H1 (cell line): ENCODE data around the gene RPS6KA2. TPM values are rescaled to one million over a fixed set of nuclear protein-coding genes. Genes with fewer than 3 reads are reported as not detected.

ENCODE experiments used
- CTCF ChIA-PET: fragments of 300-600 bp; sonication (Branson Sonifier 250); formaldehyde crosslinking; loops from one replicate; lab custom pipeline; 2021; ENCODE audit not compliant: partially characterized antibody; lab: Charles Lee
- POLR2A ChIA-PET: fragments of 300-600 bp; sonication (Branson Sonifier 250); formaldehyde crosslinking; loops from one replicate; lab custom pipeline; 2021; ENCODE audit warnings: inconsistent platforms; ENCODE audit not compliant: partially characterized antibody; lab: Charles Lee
- DNase-seq, 2 experiments: peaks; one replicate each; pipeline versions ENCODE4 v3.0.0 to v3.0.0-alpha.2; 2010 to 2022; ENCODE audit warnings: low spot score in 2 of 2, low read depth in 1 of 2, mixed read lengths in 1 of 2
- FAIRE-seq: peaks from 2 replicates; lab custom pipeline; 2011; peaks lifted over from hg19 to GRCh38; lab: Jason Lieb, UNC
- H2AFZ ChIP-seq: 2 replicates; pipeline ENCODE4 v1.8.1; 2012; ENCODE audit warnings: low read length, inconsistent platforms
- H2AK5ac ChIP-seq: 2 replicates; pipeline ENCODE4 v1.6.1; 2013; ENCODE audit warnings: low read depth, low read length
- H2BK120ac ChIP-seq: replicated peaks from 2 replicates; pipeline ENCODE3; 2013; ENCODE audit warnings: low read depth, low read length, inconsistent platforms
- H2BK12ac ChIP-seq: 2 replicates; pipeline ENCODE4 v1.6.1; 2013; ENCODE audit warnings: low read depth, low read length
- H2BK15ac ChIP-seq: 2 replicates; pipeline ENCODE4 v1.6.1; 2013; ENCODE audit warnings: low read length
- H2BK20ac ChIP-seq: 2 replicates; pipeline ENCODE4 v1.6.1; 2013; ENCODE audit warnings: low read length
- H2BK5ac ChIP-seq: 2 replicates; pipeline ENCODE4 v1.6.1; 2013; ENCODE audit warnings: low read depth, low read length
- H3K14ac ChIP-seq: 2 replicates; pipeline ENCODE4 v1.6.1; 2013; ENCODE audit warnings: inconsistent platforms; ENCODE audit not compliant: insufficient read length
- H3K18ac ChIP-seq: 2 replicates; pipeline ENCODE4 v1.6.1; 2013; ENCODE audit warnings: low read length; ENCODE audit errors: extremely low read depth
- H3K23ac ChIP-seq: 2 replicates; pipeline ENCODE4 v1.6.1; 2013; ENCODE audit warnings: inconsistent platforms; ENCODE audit not compliant: insufficient read length
- H3K23me2 ChIP-seq: 2 replicates; pipeline ENCODE4 v1.6.1; 2013; ENCODE audit warnings: low read depth, low read length
- H3K27ac ChIP-seq: 2 replicates; pipeline ENCODE4 v1.6.1; 2011; ENCODE audit warnings: low read depth, low read length, inconsistent platforms
- H3K27me3 ChIP-seq, 4 experiments: replicated peaks in 1 of 4; 1 replicate in 1 of 4; 2 replicates in 3 of 4; pipeline versions ENCODE4 v1.6.1 to v1.8.1; 2011 to 2013; ENCODE audit warnings: low read length in 3 of 4, mild to moderate bottlenecking in 3 of 4, inconsistent platforms in 2 of 4, mixed read lengths in 2 of 4, moderate library complexity in 1 of 4; ENCODE audit not compliant: control insufficient read depth in 3 of 4, insufficient read depth in 3 of 4; ENCODE audit errors: extremely low read depth in 1 of 4
- H3K36me3 ChIP-seq, 4 experiments: 2 replicates each; pipeline versions ENCODE4 v1.6.1 to v1.8.1; 2011 to 2013; ENCODE audit warnings: mild to moderate bottlenecking in 4 of 4, low read length in 3 of 4, moderate library complexity in 2 of 4, control low read depth in 1 of 4, inconsistent platforms in 1 of 4; ENCODE audit not compliant: insufficient read depth in 4 of 4, control insufficient read depth in 2 of 4
- H3K4ac ChIP-seq: replicated peaks from 2 replicates; pipeline ENCODE3; 2013; ENCODE audit warnings: low read length, low read depth, mixed read lengths, inconsistent platforms; ENCODE audit not compliant: insufficient read length
- H3K4me1 ChIP-seq, 4 experiments: replicated peaks in 1 of 4; 1 replicate in 1 of 4; 2 replicates in 3 of 4; pipeline versions ENCODE4 v1.6.1 to v1.8.1; 2011 to 2013; ENCODE audit warnings: low read length in 3 of 4, inconsistent platforms in 2 of 4, mixed read lengths in 1 of 4; ENCODE audit not compliant: insufficient read depth in 4 of 4, control insufficient read depth in 3 of 4
- H3K4me2 ChIP-seq, 2 experiments: 2 replicates each; pipeline versions ENCODE4 v1.6.1 to v1.8.1; 2011 to 2013; ENCODE audit warnings: low read depth in 2 of 2, low read length in 2 of 2, control low read depth in 1 of 2, inconsistent platforms in 1 of 2, mild to moderate bottlenecking in 1 of 2; ENCODE audit not compliant: insufficient read depth in 1 of 2
- H3K4me3 ChIP-seq, 4 experiments: fragments of 200-600, 300-600 bp in 1 of 4; sonication (generic), shearing (Covaris generic), sonication (Bioruptor Twin) in 1 of 4; 2 replicates each; pipeline versions ENCODE4 v1.5.1 to v1.8.1; 2011 to 2016; ENCODE audit warnings: low read length in 4 of 4, low read depth in 3 of 4, control low read depth in 2 of 4, inconsistent platforms in 2 of 4, mild to moderate bottlenecking in 2 of 4, mixed read lengths in 1 of 4, moderate library complexity in 1 of 4; ENCODE audit not compliant: insufficient read depth in 2 of 4; ENCODE audit errors: extremely low read depth in 1 of 4
- H3K56ac ChIP-seq: replicated peaks from 2 replicates; pipeline ENCODE3; 2013; ENCODE audit warnings: low read depth, mild to moderate bottlenecking, mixed read lengths, low read length, inconsistent platforms; ENCODE audit not compliant: insufficient read length
- H3K79me1 ChIP-seq: 2 replicates; pipeline ENCODE4 v1.6.1; 2013; ENCODE audit warnings: low read depth, low read length, control low read depth
- H3K79me2 ChIP-seq, 2 experiments: 2 replicates each; pipeline versions ENCODE4 v1.6.1 to v1.8.1; 2012 to 2013; ENCODE audit warnings: low read length in 2 of 2, mild to moderate bottlenecking in 2 of 2, inconsistent platforms in 1 of 2; ENCODE audit not compliant: insufficient read depth in 2 of 2, control insufficient read depth in 1 of 2
- H3K9ac ChIP-seq, 4 experiments: replicated peaks in 1 of 4; 1 replicate in 1 of 4; 2 replicates in 3 of 4; pipeline versions ENCODE4 v1.6.1 to v1.8.1; 2011 to 2013; ENCODE audit warnings: low read depth in 3 of 4, low read length in 3 of 4, control low read depth in 2 of 4, mild to moderate bottlenecking in 2 of 4, moderate library complexity in 2 of 4, inconsistent platforms in 1 of 4; ENCODE audit errors: extremely low read depth in 1 of 4
- H3K9me3 ChIP-seq, 2 experiments: 2 replicates each; pipeline versions ENCODE4 v1.6.1 to v1.8.1; 2012 to 2013; ENCODE audit warnings: mild to moderate bottlenecking in 2 of 2, moderate library complexity in 2 of 2, control low read depth in 1 of 2, inconsistent platforms in 1 of 2, low read depth in 1 of 2, low read length in 1 of 2, mixed read lengths in 1 of 2; ENCODE audit not compliant: insufficient read depth in 2 of 2
- H4K20me1 ChIP-seq, 2 experiments: replicated peaks in 1 of 2; 2 replicates each; pipeline versions ENCODE3 to v1.8.1; 2011 to 2013; ENCODE audit warnings: inconsistent platforms in 2 of 2, low read length in 2 of 2, mild to moderate bottlenecking in 1 of 2; ENCODE audit not compliant: insufficient read depth in 2 of 2, control insufficient read depth in 1 of 2
- H4K5ac ChIP-seq: 2 replicates; pipeline ENCODE4 v1.6.1; 2013; ENCODE audit warnings: low read length, low read depth, mixed read lengths, inconsistent platforms; ENCODE audit not compliant: insufficient read length
- H4K8ac ChIP-seq: 2 replicates; pipeline ENCODE4 v1.8.0; 2013; ENCODE audit warnings: mild to moderate bottlenecking, moderate library complexity, low read length, inconsistent platforms; ENCODE audit not compliant: insufficient read depth; ENCODE audit errors: extremely low read depth
- H4K91ac ChIP-seq: replicated peaks from 2 replicates; pipeline ENCODE3; 2013; ENCODE audit warnings: low read length, mixed read lengths, inconsistent platforms; ENCODE audit not compliant: insufficient read length
- BCL11A ChIP-seq, 2 experiments: IDR thresholded peaks; one replicate each; pipeline ENCODE4 v1.6.1; 2011; ENCODE audit warnings: low read depth in 2 of 2, low read length in 2 of 2, mild to moderate bottlenecking in 2 of 2
- MAFK ChIP-seq: IDR thresholded peaks from 2 replicates; pipeline ENCODE4 v1.6.1; 2012; ENCODE audit warnings: low read depth, mild to moderate bottlenecking, improper control_type of control experiment, low read length
- NANOG ChIP-seq: IDR thresholded peaks from 2 replicates; pipeline ENCODE4 v1.6.1; 2011; ENCODE audit warnings: low read length, low read depth, mild to moderate bottlenecking, inconsistent platforms; ENCODE audit not compliant: insufficient read depth, poor library complexity, severe bottlenecking
- SAP30 ChIP-seq: fragments of 300-600 bp; sonication (generic); IDR thresholded peaks from 2 replicates; pipeline ENCODE4 v1.7.1; 2012; ENCODE audit warnings: low read length, moderate library complexity, mild to moderate bottlenecking, inconsistent platforms; ENCODE audit not compliant: insufficient read depth, insufficient replicate concordance
- SRF ChIP-seq: IDR thresholded peaks from 2 replicates; pipeline ENCODE4 v1.6.1; 2011; ENCODE audit warnings: mild to moderate bottlenecking, low read depth, low read length, moderate library complexity
- USF2 ChIP-seq: IDR thresholded peaks from 2 replicates; pipeline ENCODE4 v1.6.1; 2011; ENCODE audit warnings: low read length, improper control_type of control experiment
- WGBS, 2 experiments: shearing (Covaris generic) in 1 of 2; methylation state at CpG; one replicate each; pipeline versions ENCODE4 v1.1.6 to v1.1.7; 2013 to 2015; ENCODE audit warnings: low lambda C conversion rate in 2 of 2, mixed read lengths in 2 of 2, inconsistent platforms in 1 of 2, low coverage in 1 of 2, missing lambda C conversion rate in 1 of 2; ENCODE audit not compliant: insufficient replicate concordance in 2 of 2, insufficient coverage in 1 of 2, insufficient read length in 1 of 2; ENCODE audit errors: extremely low coverage in 1 of 2, missing lambda C conversion rate in 1 of 2; 5-methylcytosine and 5-hydroxymethylcytosine counted together
- polyA plus RNA-seq, 7 experiments: library from polyadenylated mRNA; depleted of rRNA in 3 of 7; stranded (reverse) in 5 of 7; unstranded in 2 of 7; fragments of >200 nt in 5 of 7; fragments of 200-250 nt in 2 of 7; gene quantifications; 1 replicate in 5 of 7; 2 replicates in 1 of 7; 4 replicates in 1 of 7; pipeline versions ENCODE4 v1.2.1 to v1.2.3, GENCODE V29; 2011 to 2013; ENCODE audit warnings: missing spikeins in 2 of 7, mixed read lengths in 2 of 7
- total RNA-seq: library from RNA; stranded (reverse); fragmentation: NEBNext Ultra II Directional; extraction: Animal tissue kit (Norgen Biotek cat#: 25700); gene quantifications from 2 replicates; pipeline ENCODE4 v1.2.1, GENCODE V29; 2021

RPS6KA2 gene
- total and polyA plus RNA-seq, 2 of the 8 experiments (the other 6 are each of a cell fraction or from before 2014, with no cell fraction given): 8.8 to 25.7 TPM

GRCh38 chr6:166507380-166507779 lies 119.7 kb downstream of the RPS6KA2 start:
- POLR2A ChIA-PET: interaction anchor here (0.7 kb wide), 1 partner anchor 26 kb away, joined by 3 read pairs; no protein-coding TSS in a partner anchor
- DNase-seq (no peak), FAIRE-seq (no peak)
- H2BK20ac ChIP-seq: no peak overlapping the region
- 0 out of 2 replicates have a peak overlapping the region, but pooled peaks have one; percentile 21 for H2BK15ac ChIP-seq
- CTCF ChIA-PET: interaction anchor here (0.9 to 1.3 kb wide), 2 partner anchors 26 to 37 kb away, joined by 3 read pairs; no protein-coding TSS in a partner anchor
- H3K79me2 ChIP-seq: no peaks in the 10 kb centered on the region
- H2BK12ac ChIP-seq: peak overlapping the region; percentile 94; the same call in 1 of the 2 replicates
- H2BK120ac ChIP-seq: no peak overlapping the region
- H3K4me1 ChIP-seq: 0 out of 7 replicates have a peak, but pooled peaks cover 0 to 2% (median 0%) of the 10 kb centered on the region in 4 experiments
- H2AFZ ChIP-seq: no peak overlapping the region
- H3K9me3 ChIP-seq: no peaks in the 10 kb centered on the region
- no peak overlapping the region for H4K8ac ChIP-seq
- H3K79me1 ChIP-seq: 0 out of 2 replicates have a peak, but pooled peaks cover 2% of the 10 kb centered on the region
- peaks cover 0 to 12% of the 10 kb centered on the region in 2 experiments for H4K20me1 ChIP-seq
- H2BK5ac ChIP-seq: peak overlapping the region; percentile 49; the same call in 1 of the 2 replicates
- no peak overlapping the region for H3K23ac ChIP-seq
- no peak overlapping the region for H3K14ac ChIP-seq
- H3K4ac ChIP-seq: no peak overlapping the region
- H4K91ac ChIP-seq: no peak overlapping the region
- H3K27ac ChIP-seq: no peak overlapping the region
- peaks cover 6% of the 10 kb centered on the region; the same call in 1 of the 2 replicates for H3K23me2 ChIP-seq
- 87% methylated on average over 2 of the region's 2 CpGs; no CpG with 5 or more reads in 1 of the 2 experiments for WGBS, 2 experiments
- H3K36me3 ChIP-seq: peaks cover 0 to 7% (median under 1%) of the 10 kb centered on the region in 4 experiments; a peak in 6 of 8 replicates
- TF ChIP-seq BCL11A (IDR thresholded peaks at IDR 0.05; ENCODE audit: low read depth in 2 of 2, low read length in 2 of 2): no peak
- TF ChIP-seq MAFK: no peak
- TF ChIP-seq SRF: no peak
- no peak for TF ChIP-seq SAP30
- no peak for TF ChIP-seq USF2
- TF ChIP-seq NANOG: no peak
- no peak overlapping the region for H3K9ac ChIP-seq
- no peak overlapping the region for H3K18ac ChIP-seq
- no peak overlapping the region for H4K5ac ChIP-seq
- H3K4me3 ChIP-seq: no peak overlapping the region
- no peaks in the 10 kb centered on the region for H3K27me3 ChIP-seq
- peak overlapping the region; percentile 52 for H3K56ac ChIP-seq
- H2AK5ac ChIP-seq: no peak overlapping the region
- H3K4me2 ChIP-seq: no peak overlapping the region
